SU-DHL-6 (cell line): Measurements from ENCODE around the gene DNAJB7.

Source experiments
- EZH2phosphoT487 ChIP-seq: fragments of 200-600 bp; sonication (generic), shearing (Covaris generic); conservative IDR thresholded peaks from 2 replicates; pipeline ENCODE4 v1.6.1; 2018; ENCODE audit warnings: mild to moderate bottlenecking, antibody characterized with exemption, low read length, moderate library complexity, mixed read lengths
- TF ChIP-seq, protein P1 (sequence below): fragments of 200-600 bp; sonication (generic); IDR thresholded peaks from one replicate; pipeline ENCODE4 v1.5.1; 2017; ENCODE audit warnings: antibody characterized with exemption, mild to moderate bottlenecking, low read length, moderate library complexity; ENCODE audit not compliant: insufficient read depth, poor library complexity, severe bottlenecking

DNA sequence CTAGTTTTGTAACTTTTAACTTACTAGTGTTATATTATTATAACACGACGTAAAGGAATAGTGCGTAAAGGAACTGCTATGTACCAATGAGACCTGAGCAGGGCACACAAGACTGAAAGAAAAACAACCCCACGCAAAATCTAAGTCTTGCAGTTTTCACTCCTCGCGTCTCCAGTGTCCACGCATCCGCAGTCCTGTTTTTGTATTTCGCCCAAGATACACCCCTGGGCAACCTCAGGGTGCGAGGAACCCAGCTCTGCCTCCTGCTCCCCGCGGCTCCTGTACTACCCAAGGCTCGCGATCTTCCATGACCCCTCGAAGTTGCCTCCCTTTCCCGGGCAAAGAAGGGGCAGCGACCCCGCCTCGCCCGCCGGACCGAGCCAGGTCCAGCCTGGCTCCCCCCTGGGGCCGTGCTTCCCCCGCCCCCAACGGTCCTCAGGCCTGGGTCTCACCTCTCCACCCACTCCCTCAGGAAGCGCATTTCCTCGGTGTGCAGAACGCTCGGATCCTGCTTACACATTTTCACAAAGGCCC lies 5.9 kb downstream of the DNAJB7 start:
- TF ChIP-seq, protein P1, sequence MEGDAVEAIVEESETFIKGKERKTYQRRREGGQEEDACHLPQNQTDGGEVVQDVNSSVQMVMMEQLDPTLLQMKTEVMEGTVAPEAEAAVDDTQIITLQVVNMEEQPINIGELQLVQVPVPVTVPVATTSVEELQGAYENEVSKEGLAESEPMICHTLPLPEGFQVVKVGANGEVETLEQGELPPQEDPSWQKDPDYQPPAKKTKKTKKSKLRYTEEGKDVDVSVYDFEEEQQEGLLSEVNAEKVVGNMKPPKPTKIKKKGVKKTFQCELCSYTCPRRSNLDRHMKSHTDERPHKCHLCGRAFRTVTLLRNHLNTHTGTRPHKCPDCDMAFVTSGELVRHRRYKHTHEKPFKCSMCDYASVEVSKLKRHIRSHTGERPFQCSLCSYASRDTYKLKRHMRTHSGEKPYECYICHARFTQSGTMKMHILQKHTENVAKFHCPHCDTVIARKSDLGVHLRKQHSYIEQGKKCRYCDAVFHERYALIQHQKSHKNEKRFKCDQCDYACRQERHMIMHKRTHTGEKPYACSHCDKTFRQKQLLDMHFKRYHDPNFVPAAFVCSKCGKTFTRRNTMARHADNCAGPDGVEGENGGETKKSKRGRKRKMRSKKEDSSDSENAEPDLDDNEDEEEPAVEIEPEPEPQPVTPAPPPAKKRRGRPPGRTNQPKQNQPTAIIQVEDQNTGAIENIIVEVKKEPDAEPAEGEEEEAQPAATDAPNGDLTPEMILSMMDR = no peak
- TF ChIP-seq EZH2phosphoT487 = no peak
